Activated naive CD8-positive, alpha-beta T cell treated with anti-CD3 and anti-CD28 coated beads, Interleukin-2, amount 50 U/mL, for 16 hours (primary cell): ENCODE data around the gene RHOF.
"Not testable (repeated sequence)": the region's sequence is repeated elsewhere in the genome, so short reads cannot be mapped to it uniquely, and the experiment has no call there.

Source experiments
- DNase-seq: peaks from one replicate; pipeline ENCODE4 v3.0.0-alpha.2; 2020; ENCODE audit warnings: low read depth, low spot score

RHOF gene

DNA sequence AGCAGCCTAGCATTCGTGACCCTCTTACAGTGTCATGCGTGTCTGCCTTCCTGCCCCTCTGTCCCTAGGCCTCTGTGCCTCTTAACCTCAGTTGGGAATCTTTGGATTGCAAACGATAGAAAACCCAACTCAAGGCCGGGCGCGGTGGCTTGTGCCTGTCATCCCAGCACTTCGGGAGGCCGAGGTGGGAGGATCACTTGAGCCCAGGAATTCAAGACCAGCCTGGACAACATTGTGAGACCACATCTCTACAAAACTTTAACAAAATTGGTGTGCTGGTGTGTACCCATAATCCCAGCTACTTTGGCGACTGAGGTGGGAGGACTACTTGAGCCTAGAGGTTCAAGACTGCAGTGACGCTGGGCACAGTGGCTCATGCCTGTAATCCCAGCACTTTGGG lies 44.2 kb downstream of the RHOF start:
- DNase-seq: no peak

DNA sequence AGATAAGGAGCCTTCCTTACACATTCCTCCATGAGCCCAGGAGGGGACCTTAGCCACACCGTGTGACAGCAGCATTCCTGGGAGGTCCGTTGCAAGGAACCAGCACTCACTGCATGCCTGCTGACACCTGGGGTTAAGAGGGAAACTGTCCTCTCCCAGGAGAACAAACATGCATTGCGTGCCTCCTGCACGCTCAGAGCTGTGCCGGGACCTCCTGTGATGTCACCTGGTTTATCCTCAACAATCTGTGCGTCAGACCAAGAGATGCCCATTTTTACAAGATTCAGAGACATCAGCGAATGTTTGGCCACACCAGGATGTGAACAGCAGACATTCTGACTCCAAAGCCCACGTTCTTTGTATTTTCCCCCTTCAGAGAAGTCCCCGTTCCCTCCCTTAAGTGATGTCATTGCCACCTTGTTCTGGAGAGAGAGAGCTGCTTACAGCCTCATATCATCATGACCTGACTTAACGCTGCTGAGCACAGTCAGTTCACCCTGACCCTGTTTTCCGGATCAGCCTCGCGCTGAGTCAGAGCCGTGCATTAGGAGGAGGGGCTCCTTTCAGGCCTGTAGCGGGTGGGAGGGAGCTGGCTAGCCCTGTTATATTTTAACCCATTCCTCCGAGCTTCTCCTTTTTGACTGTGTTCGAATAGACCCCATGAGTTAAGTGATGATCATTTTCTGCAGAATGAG lies 44.8 kb downstream of the RHOF start:
- no peak for DNase-seq

DNA sequence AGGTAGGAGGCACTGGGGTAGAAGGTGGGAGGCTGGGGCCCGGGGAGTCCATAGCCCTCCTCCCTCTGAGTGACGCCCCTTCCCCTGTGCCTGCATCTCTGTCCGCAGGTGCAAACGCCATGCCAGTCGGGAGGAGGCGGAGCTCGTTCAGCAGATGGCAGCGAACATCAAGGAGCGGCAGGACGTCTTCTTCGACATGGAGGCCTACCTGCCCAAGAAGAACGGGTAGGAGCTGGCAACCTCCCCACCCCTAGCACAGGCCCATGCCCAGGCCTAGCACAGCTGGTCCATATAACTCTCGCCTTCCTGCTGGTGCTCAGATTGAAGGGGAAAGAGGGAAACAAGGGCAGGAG lies 45.3 kb downstream of the RHOF start:
- DNase-seq: no peak

DNA sequence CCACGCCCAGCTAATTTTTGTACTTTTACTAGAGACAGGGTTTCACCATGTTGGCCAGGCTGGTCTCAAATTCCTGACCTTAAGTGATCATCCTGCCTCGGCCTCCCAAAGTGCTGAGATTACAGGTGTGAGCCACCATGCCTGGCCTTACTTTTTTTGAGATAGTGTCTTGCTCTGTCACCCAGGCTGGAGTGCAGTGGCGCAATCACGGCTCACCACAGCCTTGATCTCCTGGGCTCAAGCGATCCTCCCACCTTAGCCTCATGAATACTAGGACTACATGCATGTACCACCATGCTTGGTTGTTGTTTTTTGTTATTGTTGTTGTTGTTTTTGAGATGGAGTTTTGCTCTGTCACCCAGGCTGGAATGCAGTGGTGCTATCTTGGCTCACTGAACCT lies 47.9 kb downstream of the RHOF start:
- DNase-seq: not testable (repeated sequence)

DNA sequence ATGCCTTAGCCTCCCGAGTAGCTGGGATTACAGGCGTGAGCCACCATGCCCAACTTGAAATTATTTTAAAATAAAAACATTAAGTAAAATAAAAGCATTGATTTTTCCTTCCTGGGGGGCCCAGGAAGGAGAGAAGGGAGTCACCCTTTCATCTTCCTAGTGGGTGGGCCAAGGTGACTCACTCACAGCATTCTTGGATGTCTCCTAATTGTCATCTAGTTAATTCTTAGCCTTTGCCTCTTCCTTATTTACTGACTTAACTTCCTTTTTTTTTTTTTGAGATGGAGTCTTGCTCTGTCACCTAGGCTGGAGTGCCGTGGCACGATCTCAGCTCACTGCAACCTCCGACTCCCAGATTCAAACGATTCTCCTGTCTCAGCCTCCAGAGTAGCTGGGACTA lies 51.7 kb downstream of the RHOF start:
- no peak for DNase-seq

DNA sequence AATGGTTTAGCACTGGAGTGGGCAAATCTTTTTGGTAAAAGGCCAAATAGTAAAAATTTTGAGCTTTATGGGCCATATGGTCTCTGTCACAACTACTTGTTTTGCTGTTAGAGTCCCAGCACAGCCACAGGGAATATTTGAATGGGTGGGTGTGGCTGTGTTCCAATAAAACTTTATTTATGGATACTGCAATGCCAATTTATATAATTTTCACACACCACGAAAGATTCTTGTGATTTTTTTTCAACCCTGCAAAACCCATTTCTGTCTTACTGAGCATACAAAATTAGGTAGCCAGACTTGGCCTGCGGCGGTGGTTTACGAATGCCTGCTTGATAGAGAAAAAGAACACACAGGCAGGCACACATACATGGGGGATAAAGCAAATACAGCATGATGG lies 52.6 kb downstream of the RHOF start:
- DNase-seq: no peak

DNA sequence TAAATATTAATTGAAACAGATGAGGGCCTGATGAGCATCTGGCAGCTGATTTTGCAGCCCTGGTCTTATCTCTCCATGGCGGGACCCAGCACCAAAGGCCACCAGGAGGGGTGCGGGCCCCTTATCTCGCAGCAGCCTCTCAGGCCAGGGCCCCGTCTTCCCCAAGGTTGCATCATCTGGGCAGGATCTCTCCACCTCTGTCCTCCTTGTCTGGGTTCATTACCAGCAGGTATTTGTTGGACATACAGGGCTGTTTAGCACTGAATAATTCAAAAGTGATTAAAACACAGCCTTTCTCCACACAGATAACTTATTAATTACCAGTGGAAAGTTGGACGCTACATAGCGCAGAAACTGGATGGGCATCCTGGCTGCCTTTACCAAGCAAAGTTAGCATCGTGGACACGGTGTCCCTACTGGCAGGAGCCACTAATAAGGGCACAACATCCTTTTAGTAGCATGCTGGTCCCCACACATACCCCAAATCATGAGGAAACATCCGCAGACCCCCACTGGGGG lies 55.1 kb downstream of the RHOF start:
- DNase-seq: no peak

DNA sequence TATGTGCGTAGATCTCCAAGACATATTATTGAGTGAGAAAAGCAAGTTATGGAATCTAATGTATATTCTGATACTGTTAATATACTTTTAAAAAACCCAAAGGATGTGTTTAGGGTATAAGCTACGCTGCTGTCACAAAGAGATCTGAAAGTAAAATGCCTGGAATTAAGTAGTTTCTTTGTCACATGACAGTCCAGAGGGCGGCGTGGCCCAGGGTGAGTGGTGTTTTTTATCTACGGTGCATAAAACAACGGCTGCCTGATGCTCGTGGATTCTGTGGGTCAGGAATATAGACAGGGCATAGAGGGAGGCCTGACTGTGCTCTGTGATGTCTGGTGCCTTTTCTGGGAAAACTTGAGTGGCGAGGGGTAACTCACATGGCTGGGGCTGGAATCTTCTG lies 59.6 kb downstream of the RHOF start:
- no peak for DNase-seq

DNA sequence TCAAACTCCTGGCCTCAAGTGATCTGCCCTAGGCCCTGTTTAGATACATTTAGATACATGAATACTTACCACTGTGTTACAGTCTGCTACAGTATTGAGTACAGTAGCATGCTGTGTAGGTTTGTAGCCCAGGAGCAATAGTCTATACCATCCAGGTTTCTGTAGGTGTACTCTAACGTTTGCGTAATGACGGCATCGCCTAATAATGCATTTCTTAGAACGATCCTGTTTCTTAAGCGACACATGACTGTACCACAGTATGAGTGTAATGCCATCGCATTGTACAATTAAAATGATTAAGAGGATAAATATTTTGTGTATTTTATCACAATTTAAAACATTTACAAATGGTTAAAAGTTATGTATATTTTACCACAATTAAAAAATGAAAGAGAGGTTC lies 62.0 kb downstream of the RHOF start:
- DNase-seq: no peak

DNA sequence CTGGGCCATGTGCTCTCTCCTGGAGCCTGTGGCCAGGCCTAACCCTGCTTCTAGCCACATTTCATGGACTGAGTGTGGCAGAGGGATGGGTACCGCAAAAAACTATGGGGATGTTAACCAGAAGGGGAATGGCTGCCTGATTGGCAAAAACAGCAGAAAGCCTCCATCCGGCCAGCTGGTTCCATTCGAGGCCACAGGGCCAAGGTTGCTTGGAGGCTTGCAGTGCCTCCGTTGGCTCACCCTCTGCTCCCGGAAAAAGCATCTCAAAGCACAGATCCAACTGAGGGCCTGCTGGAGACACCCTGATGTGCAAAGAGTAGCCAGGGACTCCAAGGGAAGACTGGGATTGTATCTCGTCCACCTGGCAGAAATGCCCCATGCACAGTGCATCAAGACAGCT lies 64.5 kb downstream of the RHOF start:
- DNase-seq: no peak
